DOHH2 (cell line): ENCODE data around the gene MICAL1.

ENCODE experiments used
- EZH2phosphoT487 ChIP-seq: fragments of 200-600 bp; sonication (generic); IDR thresholded peaks from 2 replicates; pipeline ENCODE4 v1.6.1; 2017; ENCODE audit warnings: borderline replicate concordance, mild to moderate bottlenecking, antibody characterized with exemption, low read length, moderate library complexity, mixed read lengths
- TF ChIP-seq, protein P1 (sequence below): fragments of 200-600 bp; sonication (generic); IDR thresholded peaks from one replicate; pipeline ENCODE4 v1.5.1; 2014; ENCODE audit warnings: antibody characterized with exemption, mild to moderate bottlenecking, low read depth, low read length; ENCODE audit not compliant: poor library complexity, severe bottlenecking

DNA sequence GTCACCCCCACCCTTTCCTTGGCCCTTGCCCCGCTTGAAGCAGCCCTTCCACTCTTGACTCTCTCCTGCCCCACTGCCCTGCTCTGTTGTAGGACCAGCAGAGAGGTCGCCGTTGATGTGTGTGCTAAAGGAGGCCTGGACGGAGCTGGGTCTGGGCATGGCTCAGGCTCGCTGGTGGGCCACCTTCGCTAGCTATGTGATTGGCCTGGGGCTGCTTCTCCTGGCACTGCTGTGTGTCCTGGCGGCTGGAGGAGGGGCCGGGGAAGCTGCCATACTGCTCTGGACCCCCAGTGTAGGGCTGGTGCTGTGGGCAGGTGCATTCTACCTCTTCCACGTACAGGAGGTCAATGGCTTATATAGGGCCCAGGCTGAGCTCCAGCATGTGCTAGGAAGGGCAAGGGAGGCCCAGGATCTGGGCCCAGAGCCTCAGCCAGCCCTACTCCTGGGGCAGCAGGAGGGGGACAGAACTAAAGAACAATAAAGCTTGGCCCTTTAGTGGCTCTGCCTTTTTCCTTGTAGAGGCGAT is 12.1 kb downstream of the MICAL1 start:
- TF ChIP-seq, protein P1, sequence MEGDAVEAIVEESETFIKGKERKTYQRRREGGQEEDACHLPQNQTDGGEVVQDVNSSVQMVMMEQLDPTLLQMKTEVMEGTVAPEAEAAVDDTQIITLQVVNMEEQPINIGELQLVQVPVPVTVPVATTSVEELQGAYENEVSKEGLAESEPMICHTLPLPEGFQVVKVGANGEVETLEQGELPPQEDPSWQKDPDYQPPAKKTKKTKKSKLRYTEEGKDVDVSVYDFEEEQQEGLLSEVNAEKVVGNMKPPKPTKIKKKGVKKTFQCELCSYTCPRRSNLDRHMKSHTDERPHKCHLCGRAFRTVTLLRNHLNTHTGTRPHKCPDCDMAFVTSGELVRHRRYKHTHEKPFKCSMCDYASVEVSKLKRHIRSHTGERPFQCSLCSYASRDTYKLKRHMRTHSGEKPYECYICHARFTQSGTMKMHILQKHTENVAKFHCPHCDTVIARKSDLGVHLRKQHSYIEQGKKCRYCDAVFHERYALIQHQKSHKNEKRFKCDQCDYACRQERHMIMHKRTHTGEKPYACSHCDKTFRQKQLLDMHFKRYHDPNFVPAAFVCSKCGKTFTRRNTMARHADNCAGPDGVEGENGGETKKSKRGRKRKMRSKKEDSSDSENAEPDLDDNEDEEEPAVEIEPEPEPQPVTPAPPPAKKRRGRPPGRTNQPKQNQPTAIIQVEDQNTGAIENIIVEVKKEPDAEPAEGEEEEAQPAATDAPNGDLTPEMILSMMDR, result no peak
- no peak for TF ChIP-seq EZH2phosphoT487
